NOMO-1 treated with DMSO at 0.1 percent for 48 hours (cell line): ENCODE results near the gene DTX2.
"Not testable (repeated sequence)": the region's sequence is repeated elsewhere in the genome, so short reads cannot be mapped to it uniquely, and the experiment has no call there.

Experiments
- DNase-seq: peaks from one replicate; lab custom pipeline; 2025; ENCODE audit not compliant: unreplicated experiment; lab: John Stamatoyannopoulos, UW

DTX2 gene

DNA sequence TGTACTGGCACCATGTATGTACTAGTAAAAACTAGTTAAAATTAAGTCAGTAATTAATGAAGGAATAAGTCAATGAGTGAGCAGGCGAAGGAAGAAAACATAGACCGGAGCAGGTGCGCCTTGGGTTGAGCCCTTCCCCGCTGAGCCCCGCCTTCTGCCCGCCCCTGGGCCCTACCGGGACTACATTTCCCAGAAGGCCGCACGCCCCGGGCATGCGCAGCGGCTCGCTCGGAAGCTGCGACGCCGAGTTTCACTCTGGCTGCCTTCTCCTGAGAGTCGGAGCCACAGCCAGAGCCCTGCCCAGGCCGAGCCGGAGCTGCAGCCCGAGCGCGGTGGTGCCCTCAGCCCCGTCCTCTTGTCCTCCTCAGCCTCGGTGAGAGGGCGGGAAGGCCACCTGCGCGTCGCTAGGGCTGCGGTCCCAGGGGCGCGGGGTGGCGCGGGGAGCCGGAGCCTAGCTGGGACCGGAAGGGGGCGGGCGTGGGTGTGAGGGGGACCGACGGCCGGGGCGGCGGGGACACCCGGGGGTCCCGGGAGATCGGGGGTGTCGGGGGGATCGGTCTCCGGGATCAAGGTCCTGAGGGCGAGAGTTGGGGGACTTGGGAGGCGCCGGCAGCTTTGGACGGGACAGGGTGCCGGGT, at the start of gene DTX2:
TSS of gene DTX2 (plus strand) at position 246 of the 638 bp plus-strand sequence. CDS start 18,801 bp downstream, outside the sequence.
- DNase-seq = not testable (repeated sequence)

DNA sequence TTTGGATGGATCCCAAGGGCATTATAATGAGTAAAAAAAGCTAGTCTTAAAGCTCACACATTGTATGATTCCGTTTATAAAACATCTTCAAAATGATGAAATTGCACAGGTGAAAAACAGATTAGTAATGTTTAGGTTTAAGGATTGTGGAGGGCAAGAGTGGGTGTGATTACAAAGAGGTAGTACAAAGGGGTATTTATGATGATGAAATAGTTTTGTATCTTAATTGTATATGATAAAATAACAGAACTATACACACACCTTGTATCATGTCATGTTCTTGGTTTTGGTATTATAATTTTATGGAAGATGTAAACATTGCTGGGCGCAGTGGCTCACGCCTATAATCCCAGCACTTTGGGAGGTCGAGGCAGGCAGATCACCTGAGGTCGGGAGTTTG, 49.3 kb upstream of the DTX2 start:
- DNase-seq = no peak

DNA sequence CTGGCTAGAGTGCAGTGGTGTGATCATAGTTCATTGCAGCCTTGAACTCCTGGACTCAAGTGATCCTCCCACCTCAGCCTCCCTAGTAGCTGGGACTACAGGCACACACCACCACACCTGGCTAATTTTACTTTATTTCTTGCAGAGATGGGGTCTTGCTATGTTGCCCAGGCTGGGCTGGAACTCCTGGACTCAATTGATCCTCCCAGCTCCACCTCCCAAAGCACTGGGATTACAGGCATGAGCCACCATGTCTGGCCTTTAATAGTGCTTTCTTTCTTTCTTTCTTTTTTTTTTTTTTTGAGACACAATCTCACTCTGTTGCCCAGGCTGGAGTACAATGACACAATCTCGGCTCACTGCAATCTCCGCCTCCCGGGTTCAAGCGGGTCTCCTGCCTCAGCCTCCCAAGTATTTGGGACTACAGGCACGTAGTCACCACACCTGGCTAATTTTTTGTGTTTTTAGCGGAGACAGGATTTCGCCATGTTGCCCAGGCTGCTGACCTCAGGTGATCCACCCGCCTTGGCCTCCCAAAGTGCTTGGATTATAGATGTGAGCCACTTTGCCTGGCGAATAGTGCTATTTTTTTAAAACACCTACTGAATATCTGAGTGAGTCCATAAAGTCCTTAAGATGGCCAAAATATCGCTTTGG, 43.7 kb upstream of the DTX2 start:
- not testable (repeated sequence) for DNase-seq

DNA sequence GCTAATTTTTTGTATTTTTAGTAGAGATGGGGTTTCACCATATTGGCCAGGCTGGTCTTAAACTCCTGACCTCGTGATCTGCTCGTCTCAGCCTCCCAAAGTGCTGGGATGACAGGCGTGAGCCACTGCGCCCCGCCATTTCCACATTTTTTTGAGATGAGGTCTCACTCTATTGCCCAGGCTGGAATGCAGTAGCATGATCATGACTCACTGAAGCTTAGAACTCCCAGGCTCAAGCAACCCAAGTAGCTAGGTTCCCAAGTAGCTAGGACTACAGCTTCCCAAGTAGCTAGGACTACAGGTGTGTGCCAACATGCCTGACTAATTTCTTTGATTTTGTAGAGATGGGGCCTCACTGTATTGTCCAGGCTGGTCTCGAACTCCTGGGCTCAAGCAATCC, 40.4 kb upstream of the DTX2 start:
- not testable (repeated sequence) for DNase-seq

DNA sequence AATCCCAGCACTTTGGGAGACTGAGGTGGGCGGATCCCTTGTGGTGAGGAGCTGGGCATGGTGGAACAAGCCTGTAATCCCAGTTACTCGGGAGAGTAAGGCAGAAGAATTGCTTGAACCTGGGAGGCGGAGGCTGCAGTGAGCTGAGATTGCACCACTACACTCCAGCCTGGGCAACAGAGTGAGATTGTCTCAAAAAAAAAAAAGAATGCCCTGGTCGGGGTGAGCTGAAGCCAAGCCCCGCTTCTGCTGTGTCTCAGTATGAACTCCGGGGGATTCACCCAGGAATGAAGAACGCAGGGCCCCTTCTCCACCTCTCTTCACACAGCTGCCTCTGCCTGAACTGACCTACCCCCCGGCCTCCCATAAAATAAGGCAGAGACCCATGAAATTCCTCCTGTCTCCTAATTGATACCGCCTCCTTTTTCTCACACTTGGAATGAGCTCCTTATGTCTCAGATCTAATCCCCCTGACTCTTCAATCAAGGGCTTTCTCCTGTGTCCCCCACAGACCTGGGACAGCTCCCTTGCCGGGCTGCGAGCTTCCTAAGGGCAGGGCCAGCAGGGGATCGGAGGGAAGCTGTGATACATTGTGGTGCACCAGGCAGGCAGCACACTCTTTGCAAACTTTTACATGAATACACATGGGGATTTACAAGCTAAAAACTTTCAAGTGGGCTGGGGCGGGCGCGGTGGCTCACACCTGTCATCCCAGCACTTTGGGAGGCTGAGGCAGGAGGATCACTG, 37.7 kb upstream of the DTX2 start:
- no peak for DNase-seq

DNA sequence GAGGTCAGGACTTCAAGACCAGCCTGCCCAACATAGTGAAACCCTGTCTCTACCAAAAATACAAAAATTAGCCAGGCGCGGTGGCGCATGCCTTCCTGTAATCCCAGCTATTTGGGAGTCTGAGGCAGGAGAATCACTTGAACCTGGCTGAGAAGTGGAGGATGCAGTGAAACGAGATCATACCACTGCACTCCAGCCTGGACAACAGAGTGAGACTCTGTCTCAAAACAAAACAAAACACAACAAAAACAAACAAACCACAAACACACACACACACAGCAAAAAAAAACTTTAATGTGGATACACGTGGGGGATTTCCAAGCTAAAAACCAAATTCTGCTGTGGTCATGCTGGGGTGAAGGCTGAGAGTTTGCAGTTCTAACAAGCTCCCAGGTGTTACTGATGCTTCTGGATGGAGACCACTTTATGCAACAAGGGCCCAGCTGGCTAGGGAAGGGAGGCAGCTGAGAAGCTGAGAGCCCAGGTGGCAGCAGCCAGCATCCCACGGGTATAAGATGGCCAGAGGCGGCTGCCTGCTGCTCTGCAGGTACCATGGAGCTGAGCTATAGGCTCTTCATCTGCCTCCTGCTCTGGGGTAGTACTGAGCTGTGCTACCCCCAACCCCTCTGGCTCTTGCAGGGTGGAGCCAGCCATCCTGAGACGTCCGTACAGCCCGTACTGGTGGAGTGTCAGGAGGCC, 36.9 kb upstream of the DTX2 start, which contains the start of gene ZP3:
TSS of gene ZP3 (plus strand) at position 538 of the 699 bp plus-strand sequence. CDS start at position 553, 15 bp downstream.
- no peak for DNase-seq

DNA sequence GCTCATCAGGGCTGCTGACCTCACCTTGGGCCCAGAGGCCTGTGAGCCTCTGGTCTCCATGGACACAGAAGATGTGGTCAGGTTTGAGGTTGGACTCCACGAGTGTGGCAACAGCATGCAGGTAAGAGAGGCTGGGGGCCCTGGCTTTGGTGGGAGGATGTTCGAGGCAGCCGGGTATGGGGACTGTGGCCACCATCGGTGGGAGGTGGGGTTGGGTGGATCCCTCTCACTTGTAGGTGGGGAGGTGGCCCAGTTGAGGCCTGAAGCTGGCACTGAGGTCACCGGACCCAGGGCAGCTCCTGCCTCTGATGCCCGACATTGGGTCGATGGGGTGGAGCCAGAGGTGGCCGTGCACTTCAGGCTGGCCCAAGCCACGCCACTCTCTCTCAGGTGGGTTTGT, 36.4 kb upstream of the DTX2 start:
- no peak for DNase-seq

DNA sequence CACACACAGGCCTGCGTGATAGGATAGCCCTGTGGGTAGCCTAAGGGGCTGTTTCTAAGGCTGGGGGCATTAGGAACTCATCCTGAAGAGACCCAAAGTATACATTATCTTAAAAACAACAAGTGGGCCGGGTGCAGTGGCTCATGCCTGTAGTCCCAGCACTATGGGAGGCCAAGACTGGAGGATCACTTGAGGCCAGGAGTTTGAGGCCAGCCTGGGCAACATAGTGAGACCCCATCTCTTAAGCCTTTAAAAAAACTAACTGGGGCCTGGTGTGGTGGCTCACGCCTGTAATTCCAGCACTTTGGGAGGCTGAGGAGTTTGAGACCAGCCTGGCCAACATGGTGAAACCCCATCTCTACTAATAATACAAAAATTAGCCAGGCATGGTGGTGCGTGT, 36.0 kb upstream of the DTX2 start:
- DNase-seq = not testable (repeated sequence)

DNA sequence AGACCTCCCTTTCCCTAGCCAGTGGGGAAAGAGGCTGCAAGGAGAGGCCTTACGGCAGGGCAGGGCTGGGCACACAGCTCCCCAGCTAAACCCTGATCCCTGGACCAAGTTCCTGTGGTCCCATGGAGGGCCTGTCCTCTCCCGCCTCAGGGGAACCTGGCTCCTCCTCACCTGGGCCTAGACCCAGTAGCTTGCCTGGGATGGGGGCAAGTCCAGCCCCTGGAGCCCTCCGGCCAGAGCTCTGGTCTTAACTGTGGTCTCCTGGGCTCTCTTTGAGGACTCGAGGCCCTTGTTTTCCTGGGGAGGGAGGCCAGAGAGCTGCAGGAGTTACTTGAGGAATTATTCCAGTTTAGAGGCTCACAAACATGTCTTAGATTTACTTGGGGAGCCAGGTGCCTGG, 35.3 kb upstream of the DTX2 start:
- no peak for DNase-seq

DNA sequence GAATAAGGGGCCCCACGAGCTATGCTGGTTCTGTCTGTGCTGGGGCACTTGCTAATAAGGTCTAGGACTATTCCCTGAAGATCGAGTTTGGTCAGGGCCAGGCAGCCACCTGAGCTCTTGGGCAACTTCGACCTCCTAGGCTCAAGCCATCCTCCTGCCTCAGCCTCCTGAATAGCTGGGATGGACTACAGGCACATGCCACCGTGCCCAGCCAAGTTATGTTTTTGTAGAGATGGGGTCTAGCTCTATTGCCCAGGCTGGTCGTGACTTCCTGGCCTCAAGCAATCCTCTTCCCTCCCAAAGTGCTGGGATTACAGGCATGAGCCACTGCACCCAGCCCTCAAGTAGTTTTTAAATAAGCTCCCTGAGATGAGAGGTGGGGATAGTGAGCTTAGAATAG, 33.9 kb upstream of the DTX2 start:
- no peak for DNase-seq

DNA sequence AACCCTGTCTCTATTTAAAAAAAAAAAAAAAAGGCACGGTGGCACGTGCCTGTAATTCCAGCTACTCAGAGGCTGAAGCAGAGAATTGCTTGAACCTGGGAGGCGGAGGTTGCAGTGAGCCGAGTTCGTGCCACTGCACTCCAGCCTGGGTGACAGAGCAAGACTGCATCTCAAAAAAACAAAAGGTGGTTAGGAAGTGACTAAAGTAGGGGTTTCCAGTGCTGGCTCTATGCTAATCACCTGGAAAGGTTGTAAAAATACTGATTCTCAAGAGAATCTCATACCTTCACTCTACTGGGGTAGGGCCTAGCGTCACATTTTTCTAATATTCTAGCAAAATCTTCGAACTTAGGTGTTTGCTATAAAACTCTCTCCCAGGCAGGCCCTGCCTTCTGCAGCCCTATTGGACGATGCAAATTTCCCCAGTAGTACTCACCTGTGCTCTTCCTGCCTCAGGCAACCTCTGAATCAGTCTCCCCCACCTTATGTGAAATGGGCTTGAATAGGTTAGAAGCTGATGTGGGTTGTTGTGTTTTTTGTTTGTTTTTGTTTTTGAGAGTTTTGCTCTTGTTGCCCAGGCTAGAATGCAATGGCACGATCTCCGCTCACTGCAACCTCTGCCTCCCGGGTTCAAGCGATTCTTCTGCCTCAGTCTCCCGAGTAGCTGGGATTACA, 33.2 kb upstream of the DTX2 start:
- DNase-seq = no peak

DNA sequence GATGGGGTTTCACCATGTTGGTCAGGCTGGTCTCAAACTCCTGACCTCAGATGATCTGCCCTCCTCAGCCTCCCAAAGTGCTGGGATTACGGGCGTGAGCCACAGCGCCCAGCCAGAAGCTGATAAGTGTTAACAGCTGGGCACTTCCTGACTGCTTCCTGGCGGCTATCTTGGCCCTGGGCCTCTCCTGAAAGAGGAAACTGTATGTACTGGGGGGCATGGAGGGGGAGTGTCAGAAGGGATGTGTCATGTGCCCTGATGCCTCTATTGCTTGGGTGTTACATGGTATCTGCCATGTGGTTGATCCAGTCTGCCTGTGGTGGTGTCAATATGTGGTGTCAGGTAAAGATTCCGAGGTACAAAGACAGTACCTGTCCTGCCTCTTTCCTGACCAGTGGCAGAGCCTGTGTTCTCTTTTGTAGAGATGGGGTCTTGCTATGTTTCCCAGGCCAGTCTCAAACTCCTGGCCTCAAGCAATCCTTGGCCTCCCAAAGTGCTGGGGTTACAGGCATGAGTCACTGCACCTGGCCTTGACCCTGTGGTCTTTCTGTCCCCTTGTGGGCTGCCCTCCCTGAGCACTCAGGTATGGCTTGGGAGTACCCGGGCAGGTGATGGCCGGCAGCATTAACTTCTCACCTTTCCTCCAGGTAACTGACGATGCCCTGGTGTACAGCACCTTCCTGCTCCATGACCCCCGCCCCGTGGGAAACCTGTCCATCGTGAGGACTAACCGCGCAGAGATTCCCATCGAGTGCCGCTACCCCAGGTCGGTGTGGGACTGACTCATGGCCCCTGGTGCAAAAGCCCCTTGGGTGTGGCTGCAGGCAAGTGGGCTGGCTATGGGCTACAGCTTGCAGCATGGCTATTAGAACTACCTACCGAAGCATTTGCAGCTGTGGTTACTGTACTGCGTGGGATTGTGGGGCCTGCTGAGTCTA, 32.4 kb upstream of the DTX2 start:
- peak; percentile 88 for DNase-seq

DNA sequence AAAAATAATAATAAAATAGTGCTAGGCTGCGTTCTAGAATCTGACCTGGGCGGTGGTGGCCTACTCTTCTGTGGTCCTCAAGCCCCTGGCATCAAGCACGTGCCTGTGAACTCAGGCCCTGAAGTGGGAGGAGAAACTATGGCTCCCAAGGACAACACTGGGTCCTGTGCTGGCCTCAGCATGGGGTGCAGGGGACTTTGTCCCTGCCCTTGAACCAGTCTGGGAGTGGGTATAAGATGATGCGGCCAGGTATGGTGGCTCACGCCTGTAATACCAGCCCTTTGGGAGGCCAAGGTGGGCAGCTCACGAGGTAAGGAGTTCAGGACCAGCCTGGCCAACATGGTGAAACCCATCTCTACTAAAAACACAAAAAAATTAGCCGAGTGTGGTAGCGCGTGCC, 31.3 kb upstream of the DTX2 start:
- no peak for DNase-seq

DNA sequence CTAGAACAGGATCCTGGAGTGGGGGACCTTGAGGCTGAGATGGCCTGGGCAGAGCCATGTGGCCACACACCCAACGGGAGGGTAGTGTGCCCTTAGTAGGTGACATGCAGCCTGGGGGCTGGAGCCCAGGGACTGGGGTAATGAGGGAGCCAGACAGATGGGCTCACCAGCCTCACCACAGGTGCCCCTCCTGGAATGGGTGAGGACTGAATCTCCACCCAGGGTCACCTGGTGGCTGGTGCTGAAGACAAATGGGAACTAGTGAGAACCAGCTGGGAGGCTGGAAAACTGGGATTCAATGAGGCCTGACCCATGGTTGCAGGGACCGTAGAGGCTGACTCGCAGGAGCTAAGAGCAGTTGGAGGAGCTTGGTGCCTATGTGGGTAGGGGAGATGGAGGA, 30.7 kb upstream of the DTX2 start:
- DNase-seq = no peak

DNA sequence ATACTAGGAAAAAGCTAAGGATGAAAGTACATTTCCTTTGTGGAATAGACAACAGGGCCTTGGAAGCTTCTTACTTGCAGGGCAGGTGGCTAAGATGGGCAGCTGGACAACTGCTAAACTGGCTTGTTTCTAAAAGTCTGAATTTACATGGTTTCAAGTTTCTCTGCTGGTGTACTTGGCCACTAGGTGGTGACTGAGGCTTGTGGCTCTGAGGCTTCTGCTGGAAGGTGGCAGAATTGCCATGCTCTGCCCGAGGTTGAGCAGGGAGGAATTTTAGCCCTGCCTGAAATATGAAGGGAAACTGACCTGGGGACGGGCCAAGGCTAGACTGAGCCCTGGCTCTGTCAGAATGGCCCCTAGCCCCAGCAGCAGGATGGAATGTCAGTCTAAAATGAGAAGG, 23.6 kb upstream of the DTX2 start:
- peak; percentile 92 for DNase-seq

DNA sequence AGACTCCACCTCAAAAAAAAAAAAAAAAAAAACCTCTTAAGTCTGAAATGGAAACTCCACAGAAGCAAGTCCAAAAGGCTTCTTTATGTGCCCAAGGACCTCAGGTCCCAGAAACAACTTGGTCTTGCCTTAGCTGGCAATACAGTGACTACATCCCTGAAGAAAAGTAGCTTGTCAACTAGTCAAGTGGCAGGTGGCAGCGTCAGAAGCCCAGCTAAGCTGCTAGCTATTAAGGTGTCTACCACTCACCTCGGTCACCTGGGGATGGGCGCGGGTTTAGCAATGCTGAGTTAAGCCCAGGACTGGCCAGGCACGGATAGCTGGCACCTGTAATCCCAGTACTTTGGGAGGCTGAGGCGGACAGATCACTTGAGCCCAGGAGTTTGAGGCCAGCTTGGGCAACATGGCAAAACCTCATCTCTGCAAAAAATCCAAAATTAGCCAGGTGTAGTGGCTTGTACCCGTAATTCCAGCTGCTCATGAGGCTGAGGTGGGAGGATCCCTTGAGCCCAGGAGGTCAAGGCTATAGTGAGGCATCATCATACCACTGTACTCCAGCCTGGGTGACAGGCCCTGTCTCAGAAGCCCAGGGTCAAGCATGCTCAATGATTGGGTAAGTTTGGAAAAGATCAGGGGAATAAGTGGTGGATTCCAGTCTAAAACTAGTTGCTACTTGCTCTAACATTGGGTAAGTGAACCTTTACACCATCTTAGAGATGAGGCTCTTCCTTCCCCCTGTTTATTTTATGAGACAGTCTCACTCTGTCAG, 22.2 kb upstream of the DTX2 start:
- not testable (repeated sequence) for DNase-seq

DNA sequence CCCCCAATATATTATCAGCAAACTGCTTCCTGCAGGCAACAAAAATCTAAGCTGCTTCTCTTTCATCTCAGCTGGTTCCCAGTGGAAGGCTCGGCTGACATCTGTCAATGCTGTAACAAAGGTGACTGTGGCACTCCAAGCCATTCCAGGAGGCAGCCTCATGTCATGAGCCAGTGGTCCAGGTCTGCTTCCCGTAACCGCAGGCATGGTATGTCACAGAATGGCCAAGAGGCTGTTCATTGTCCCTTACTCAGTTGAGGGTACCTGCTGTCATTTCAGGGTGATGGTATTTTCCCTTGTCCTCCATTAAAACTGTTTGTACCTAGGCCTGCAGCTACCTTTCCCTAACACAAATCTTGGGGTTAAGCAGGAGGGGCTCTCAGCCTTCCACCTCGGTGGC, 21.1 kb upstream of the DTX2 start:
- not testable (repeated sequence) for DNase-seq

DNA sequence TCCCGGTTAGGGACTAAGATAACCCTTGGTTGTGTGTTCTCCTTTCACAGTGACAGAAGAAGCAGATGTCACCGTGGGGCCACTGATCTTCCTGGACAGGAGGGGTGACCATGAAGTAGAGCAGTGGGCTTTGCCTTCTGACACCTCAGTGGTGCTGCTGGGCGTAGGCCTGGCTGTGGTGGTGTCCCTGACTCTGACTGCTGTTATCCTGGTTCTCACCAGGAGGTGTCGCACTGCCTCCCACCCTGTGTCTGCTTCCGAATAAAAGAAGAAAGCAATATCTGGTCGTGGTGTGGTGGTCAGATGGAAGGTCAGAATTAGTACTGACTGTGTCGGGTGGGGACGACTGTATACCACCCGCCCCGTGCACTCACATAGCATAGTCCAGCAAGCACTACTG, 19.7 kb upstream of the DTX2 start:
- not testable (repeated sequence) for DNase-seq
